Neural cell (in vitro differentiated cells): ENCODE results near the gene SMARCAD1.

Source experiments
- EP300 ChIP-seq: fragments of 450-650 bp; conservative IDR thresholded peaks from 2 replicates; pipeline ENCODE4 v1.6.1; 2014; ENCODE audit warnings: antibody characterized with exemption, mild to moderate bottlenecking, moderate library complexity; ENCODE audit not compliant: poor library complexity, severe bottlenecking
- EZH2 ChIP-seq: fragments of 200-600, 300-800 bp; shearing (Covaris generic), sonication (generic); IDR thresholded peaks from 2 replicates; pipeline ENCODE4 v1.6.1; 2014; ENCODE audit warnings: antibody characterized with exemption, low read length, borderline replicate concordance, mild to moderate bottlenecking; ENCODE audit not compliant: insufficient read depth, poor library complexity, severe bottlenecking
- MXI1 ChIP-seq: fragments of 450-650 bp; conservative IDR thresholded peaks from 2 replicates; pipeline ENCODE4 v1.6.1; 2014; ENCODE audit warnings: antibody characterized with exemption, mild to moderate bottlenecking; ENCODE audit not compliant: poor library complexity, severe bottlenecking
- POLR2AphosphoS5 ChIP-seq: IDR thresholded peaks from 2 replicates; pipeline ENCODE4 v1.6.1; 2012
- RAD21 ChIP-seq: fragments of 450-650 bp; conservative IDR thresholded peaks from 2 replicates; pipeline ENCODE4 v1.6.1; 2014; ENCODE audit warnings: antibody characterized with exemption, mild to moderate bottlenecking, moderate library complexity
- TF ChIP-seq, protein P1 (sequence below): fragments of 450-650 bp; IDR thresholded peaks from 2 replicates; pipeline ENCODE4 v1.5.1; 2014; ENCODE audit warnings: antibody characterized with exemption, mild to moderate bottlenecking, moderate library complexity; ENCODE audit not compliant: poor library complexity, severe bottlenecking

DNA sequence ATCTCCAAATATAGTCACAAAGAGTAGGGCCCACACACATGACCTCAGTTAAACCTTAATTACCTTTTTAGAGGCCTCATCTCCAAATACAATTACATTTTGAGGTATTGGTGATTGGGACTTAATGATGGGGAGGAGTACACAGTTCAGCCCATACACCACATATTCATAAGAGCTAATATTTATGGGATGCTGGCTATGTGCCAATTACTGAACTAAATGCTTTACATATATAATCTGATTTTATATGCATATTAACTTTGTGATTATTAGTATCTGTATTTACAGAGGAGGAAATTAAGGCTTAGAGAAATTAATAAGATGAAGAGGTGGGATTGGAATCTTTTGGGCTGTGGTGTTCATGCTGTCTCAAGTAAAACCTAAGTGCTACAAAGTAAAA lies 17.8 kb downstream of the SMARCAD1 start:
- TF ChIP-seq EP300 (no peak), POLR2AphosphoS5 (no peak), MXI1 (no peak), RAD21 (no peak), EZH2 (no peak)
- TF ChIP-seq, protein P1, sequence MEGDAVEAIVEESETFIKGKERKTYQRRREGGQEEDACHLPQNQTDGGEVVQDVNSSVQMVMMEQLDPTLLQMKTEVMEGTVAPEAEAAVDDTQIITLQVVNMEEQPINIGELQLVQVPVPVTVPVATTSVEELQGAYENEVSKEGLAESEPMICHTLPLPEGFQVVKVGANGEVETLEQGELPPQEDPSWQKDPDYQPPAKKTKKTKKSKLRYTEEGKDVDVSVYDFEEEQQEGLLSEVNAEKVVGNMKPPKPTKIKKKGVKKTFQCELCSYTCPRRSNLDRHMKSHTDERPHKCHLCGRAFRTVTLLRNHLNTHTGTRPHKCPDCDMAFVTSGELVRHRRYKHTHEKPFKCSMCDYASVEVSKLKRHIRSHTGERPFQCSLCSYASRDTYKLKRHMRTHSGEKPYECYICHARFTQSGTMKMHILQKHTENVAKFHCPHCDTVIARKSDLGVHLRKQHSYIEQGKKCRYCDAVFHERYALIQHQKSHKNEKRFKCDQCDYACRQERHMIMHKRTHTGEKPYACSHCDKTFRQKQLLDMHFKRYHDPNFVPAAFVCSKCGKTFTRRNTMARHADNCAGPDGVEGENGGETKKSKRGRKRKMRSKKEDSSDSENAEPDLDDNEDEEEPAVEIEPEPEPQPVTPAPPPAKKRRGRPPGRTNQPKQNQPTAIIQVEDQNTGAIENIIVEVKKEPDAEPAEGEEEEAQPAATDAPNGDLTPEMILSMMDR: no peak
